Neural crest cell (in vitro differentiated cells): Measurements from ENCODE around the gene SCN5A. TPM values are rescaled to one million over a fixed set of nuclear protein-coding genes. Genes with fewer than 3 reads are reported as not detected.

Experiments
- DNase-seq: peaks from one replicate; pipeline ENCODE4 v3.0.0; 2021; ENCODE audit warnings: low read depth, mixed read lengths, low spot score
- H3K27ac Mint-ChIP-seq: one replicate; pipeline ENCODE4 v1.8.0; 2021; ENCODE audit warnings: mild to moderate bottlenecking, mixed read lengths; ENCODE audit not compliant: unreplicated experiment
- H3K27me3 Mint-ChIP-seq: 2 replicates; pipeline ENCODE4 v1.8.0; 2021; ENCODE audit warnings: low read depth, mild to moderate bottlenecking, mixed read lengths
- H3K36me3 Mint-ChIP-seq: 2 replicates; pipeline ENCODE4 v1.8.0; 2021; ENCODE audit warnings: low read depth, mild to moderate bottlenecking, mixed read lengths
- H3K4me1 Mint-ChIP-seq: 2 replicates; pipeline ENCODE4 v1.8.0; 2021; ENCODE audit warnings: mixed read lengths
- H3K4me3 Mint-ChIP-seq: one replicate; pipeline ENCODE4 v1.8.0; 2021; ENCODE audit warnings: mild to moderate bottlenecking, mixed read lengths
- H3K9me3 Mint-ChIP-seq: 2 replicates; pipeline ENCODE4 v1.8.0; 2021; ENCODE audit warnings: mixed read lengths
- total RNA-seq: library from RNA; stranded (reverse); gene quantifications from 2 replicates; pipeline ENCODE4 v1.2.1, GENCODE V29; 2021
- TF ChIP-seq, protein P1 (sequence below): fragments of 200-600 bp; sonication (generic); conservative IDR thresholded peaks from 2 replicates; pipeline ENCODE4 v1.5.0; 2021; ENCODE audit warnings: antibody characterized with exemption, mild to moderate bottlenecking

SCN5A gene
- total RNA-seq, 1 donor from 2014 or later, result 1.2 TPM

GRCh38 chr3:38601956-38602550 is 47.4 kb downstream of the SCN5A start:
- TF ChIP-seq, protein P1, sequence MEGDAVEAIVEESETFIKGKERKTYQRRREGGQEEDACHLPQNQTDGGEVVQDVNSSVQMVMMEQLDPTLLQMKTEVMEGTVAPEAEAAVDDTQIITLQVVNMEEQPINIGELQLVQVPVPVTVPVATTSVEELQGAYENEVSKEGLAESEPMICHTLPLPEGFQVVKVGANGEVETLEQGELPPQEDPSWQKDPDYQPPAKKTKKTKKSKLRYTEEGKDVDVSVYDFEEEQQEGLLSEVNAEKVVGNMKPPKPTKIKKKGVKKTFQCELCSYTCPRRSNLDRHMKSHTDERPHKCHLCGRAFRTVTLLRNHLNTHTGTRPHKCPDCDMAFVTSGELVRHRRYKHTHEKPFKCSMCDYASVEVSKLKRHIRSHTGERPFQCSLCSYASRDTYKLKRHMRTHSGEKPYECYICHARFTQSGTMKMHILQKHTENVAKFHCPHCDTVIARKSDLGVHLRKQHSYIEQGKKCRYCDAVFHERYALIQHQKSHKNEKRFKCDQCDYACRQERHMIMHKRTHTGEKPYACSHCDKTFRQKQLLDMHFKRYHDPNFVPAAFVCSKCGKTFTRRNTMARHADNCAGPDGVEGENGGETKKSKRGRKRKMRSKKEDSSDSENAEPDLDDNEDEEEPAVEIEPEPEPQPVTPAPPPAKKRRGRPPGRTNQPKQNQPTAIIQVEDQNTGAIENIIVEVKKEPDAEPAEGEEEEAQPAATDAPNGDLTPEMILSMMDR, result no peak
- Mint-ChIP-seq H3K36me3 (no peaks in the 10 kb centered on the region), H3K27ac (no peak overlapping the region), H3K9me3 (no peaks in the 10 kb centered on the region), H3K27me3 (peaks cover 8% of the 10 kb centered on the region), H3K4me1 (peaks cover 4% of the 10 kb centered on the region), H3K4me3 (no peak overlapping the region)
- no peak for DNase-seq

DNA sequence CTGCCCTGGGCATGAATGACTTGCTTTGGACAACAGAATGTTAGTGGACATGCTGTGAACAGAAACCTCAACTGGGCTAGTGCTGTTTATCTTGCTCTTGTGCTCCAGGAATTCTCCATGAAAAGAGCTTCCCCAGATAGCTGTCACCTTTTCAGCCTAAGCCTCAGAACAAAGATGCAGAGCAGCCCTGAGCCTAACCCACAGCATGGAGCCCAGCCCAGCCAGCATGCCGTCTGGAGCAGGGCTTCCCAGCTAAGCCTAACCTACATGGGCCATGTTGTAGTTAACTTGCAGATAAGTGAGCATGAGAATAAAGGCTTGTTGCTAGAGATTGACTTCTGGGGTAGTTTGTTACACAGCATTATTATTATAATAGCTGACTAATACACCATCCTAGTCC is 48.9 kb downstream of the SCN5A start:
- no peaks in the 10 kb centered on the region for H3K4me1 Mint-ChIP-seq
- no peak overlapping the region for H3K4me3 Mint-ChIP-seq
- H3K9me3 Mint-ChIP-seq, result no peaks in the 10 kb centered on the region
- TF ChIP-seq, protein P1, result no peak
- H3K27me3 Mint-ChIP-seq, result peaks cover 9% of the 10 kb centered on the region
- H3K27ac Mint-ChIP-seq, result no peak overlapping the region
- no peaks in the 10 kb centered on the region for H3K36me3 Mint-ChIP-seq
- no peak for DNase-seq

DNA sequence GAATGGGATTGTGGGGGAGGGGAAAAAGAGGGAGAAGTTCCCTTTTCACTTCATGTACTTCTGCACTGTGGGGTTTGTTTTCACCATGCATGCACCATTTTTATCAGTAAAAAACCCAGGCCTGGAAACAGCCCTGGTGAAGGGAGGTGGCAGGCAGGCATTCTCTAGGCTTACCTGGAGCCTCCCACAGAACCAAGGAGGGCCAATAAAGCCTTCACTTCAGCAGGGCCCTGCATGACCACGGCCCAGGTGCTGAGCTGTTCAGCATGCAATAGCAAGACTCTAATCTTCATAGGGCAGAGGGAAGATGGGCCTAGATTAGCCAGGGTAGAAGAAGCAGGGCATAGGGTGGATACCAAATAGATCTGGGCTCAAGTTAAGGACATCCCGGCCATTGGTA is 49.6 kb downstream of the SCN5A start:
- Mint-ChIP-seq H3K4me1 (no peaks in the 10 kb centered on the region), H3K4me3 (no peak overlapping the region), H3K9me3 (no peaks in the 10 kb centered on the region), H3K27me3 (peaks cover 9% of the 10 kb centered on the region), H3K27ac (no peak overlapping the region), H3K36me3 (no peaks in the 10 kb centered on the region)
- TF ChIP-seq, protein P1, result no peak
- DNase-seq, result no peak

GRCh38 chr3:38598791-38599190 is 50.7 kb downstream of the SCN5A start:
- no peak for DNase-seq
- Mint-ChIP-seq H3K27ac (no peak overlapping the region), H3K36me3 (no peaks in the 10 kb centered on the region), H3K9me3 (no peaks in the 10 kb centered on the region), H3K27me3 (peaks cover 9% of the 10 kb centered on the region), H3K4me3 (no peak overlapping the region), H3K4me1 (no peaks in the 10 kb centered on the region)
- TF ChIP-seq, protein P1, result no peak

DNA sequence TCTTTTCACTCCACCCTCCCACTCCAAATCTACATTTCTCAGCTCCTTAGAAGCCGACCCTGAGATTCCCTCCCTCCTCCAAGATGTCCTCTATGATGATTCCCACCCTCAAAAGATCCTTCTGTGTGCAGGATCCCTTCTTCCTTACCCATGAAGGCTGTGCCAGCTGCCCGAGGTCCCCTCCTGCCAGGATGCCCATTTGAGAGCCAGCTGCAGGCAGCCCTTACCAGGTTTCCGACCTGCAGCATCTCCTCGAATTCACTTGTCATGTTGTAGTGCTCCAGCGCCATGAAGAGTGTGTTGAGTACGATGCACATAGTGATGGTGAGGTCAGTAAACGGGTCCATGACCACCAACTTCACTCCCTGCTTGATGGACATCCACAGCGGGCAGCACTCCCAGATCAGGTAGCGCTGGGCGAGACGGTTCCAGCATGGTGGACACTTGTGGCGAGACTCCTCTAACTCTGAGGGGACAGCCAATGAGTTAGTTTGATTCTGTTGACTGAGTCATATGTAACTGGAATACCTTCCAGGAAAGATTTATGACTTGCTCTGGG is 51.9 kb downstream of the SCN5A start:
- Mint-ChIP-seq H3K9me3 (no peaks in the 10 kb centered on the region), H3K36me3 (no peaks in the 10 kb centered on the region), H3K27ac (no peak overlapping the region), H3K4me3 (no peak overlapping the region), H3K27me3 (peaks cover 14% of the 10 kb centered on the region), H3K4me1 (no peaks in the 10 kb centered on the region)
- no peak for DNase-seq
- TF ChIP-seq, protein P1, result no peak
